Gastrocnemius medialis (tissue), 4 donors: ENCODE results near the gene TNNT3. TPM values are rescaled to one million over a fixed set of nuclear protein-coding genes. Genes with fewer than 3 reads are reported as not detected.
A peak's percentile ranks its signal among the peaks of the same experiment; 100 is the strongest.

Experiments used
- ATAC-seq, 2 donors: fragments of 150-250 bp; one replicate each; pipeline ENCODE4 v1.9.1; 2016
- DNase-seq, 2 donors: peaks; one replicate each; pipeline ENCODE4 v3.0.0-alpha.2; 2019
- H3K27ac ChIP-seq, 4 donors: fragments of 200-600 bp; sonication (generic); 1 replicate in 1 of 4; 2 replicates in 3 of 4; pipeline ENCODE4 v1.5.1; 2016 to 2018; ENCODE audit warnings: mild to moderate bottlenecking in 2 of 4, moderate library complexity in 1 of 4
- H3K27me3 ChIP-seq, 3 donors: fragments of 200-600 bp; sonication (generic) in 2 of 3; 1 replicate in 1 of 3; 2 replicates in 2 of 3; pipeline versions ENCODE4 v1.5.1 to v1.6.0; 2016 to 2019; ENCODE audit warnings: mild to moderate bottlenecking in 1 of 3, moderate library complexity in 1 of 3
- H3K36me3 ChIP-seq, 2 donors: fragments of 200-600 bp; sonication (generic) in 1 of 2; one replicate each; pipeline ENCODE4 v1.5.1; 2017 to 2018
- H3K4me1 ChIP-seq, 2 donors: fragments of 200-600 bp; sonication (generic) in 1 of 2; one replicate each; pipeline ENCODE4 v1.5.1; 2016 to 2017; ENCODE audit warnings: mild to moderate bottlenecking in 2 of 2
- H3K4me3 ChIP-seq, 4 donors: fragments of 200-600 bp; sonication (generic) in 3 of 4; 1 replicate in 1 of 4; 2 replicates in 3 of 4; pipeline ENCODE4 v1.5.1; 2016 to 2019; ENCODE audit warnings: mild to moderate bottlenecking in 2 of 4
- H3K9me3 ChIP-seq, 3 donors: fragments of 200-600 bp; sonication (generic) in 2 of 3; 1 replicate in 1 of 3; 2 replicates in 2 of 3; pipeline ENCODE4 v1.5.1; 2016 to 2019
- CTCF ChIP-seq, 5 experiments: fragments of 450-650 bp in 3 of 5; fragments of 200-600 bp in 2 of 5; sonication (generic) in 2 of 5; IDR thresholded peaks in 4 of 5; conservative IDR thresholded peaks in 1 of 5; 1 replicate in 4 of 5; 2 replicates in 1 of 5; pipeline ENCODE4 v1.5.1; 2016 to 2019; ENCODE audit warnings: antibody characterized with exemption in 5 of 5, mild to moderate bottlenecking in 3 of 5, moderate library complexity in 3 of 5
- POLR2A ChIP-seq, 2 donors: fragments of 450-650 bp; IDR thresholded peaks; one replicate each; pipeline ENCODE4 v1.6.1; 2017; ENCODE audit warnings: antibody characterized with exemption in 2 of 2, mild to moderate bottlenecking in 2 of 2, moderate library complexity in 2 of 2
- in situ Hi-C, 4 donors: fragments of 200-750 bp; cut with MboI; loops; one replicate each; pipeline versions ENCODE4 v1.15.0 to v1.8.0; 2017; ENCODE audit warnings: low sequenced_read_pairs in 4 of 4
- intact Hi-C: fragments of 100-400 bp; cut with DNase I; formaldehyde crosslinking; loops from one replicate; pipeline ENCODE4 v1.15.1; 2023; ENCODE audit warnings: low total_unique reads
- total RNA-seq, 4 donors: library from RNA; depleted of rRNA; stranded (reverse); fragments of >200 nt; gene quantifications; one replicate each; pipeline versions ENCODE4 v1.1.0 to v1.2.3, GENCODE V29; 2016

TNNT3 gene
- total RNA-seq, 4 donors from 2014 or later, result 1,260 to 3,441 (median 1,835) TPM

GRCh38 chr11:1889941-1890855 lies 29.3 kb upstream of the TNNT3 start:
- Histone ChIP-seq H3K27me3 (no peaks in the 10 kb centered on the region), H3K27ac (peak overlapping the region; percentile 74 to 87 (median 80)), H3K36me3 (no peaks in the 10 kb centered on the region), H3K4me1 (peaks cover 16 to 42% of the 10 kb centered on the region in 2 donors), H3K9me3 (no peaks in the 10 kb centered on the region), H3K4me3 (no peak overlapping the region)
- ATAC-seq (peak; percentile 1 to 10), DNase-seq (no peak)
- in situ Hi-C loops, result loop anchor here in 1 of 4 donors (25.0 kb wide), 1 partner anchor 272 kb away; the partner anchor contains the start of genes INS and TH
- no peak for TF ChIP-seq CTCF (IDR thresholded peaks at IDR 0.05 in 4 of 5, conservative IDR thresholded peaks at IDR 0.05 in 1 of 5)
- TF ChIP-seq POLR2A (IDR thresholded peaks at IDR 0.05), result no peak
- intact Hi-C loops, result no loop called here

- Histone ChIP-seq H3K27ac (peak overlapping the region; percentile 74 to 87 (median 80)), H3K9me3 (no peaks in the 10 kb centered on the region), H3K4me3 (peak overlapping the region in 1 of 4 donors; percentile 6), H3K36me3 (no peaks in the 10 kb centered on the region), H3K27me3 (no peaks in the 10 kb centered on the region), H3K4me1 (peaks cover 16 to 42% of the 10 kb centered on the region in 2 donors)
- intact Hi-C loops (no loop called here), in situ Hi-C loops (loop anchor here in 1 of 4 donors (25.0 kb wide), 1 partner anchor 271 kb away; the partner anchor contains the start of genes INS and TH)
- TF ChIP-seq POLR2A (IDR thresholded peaks at IDR 0.05), result no peak
- no peak for TF ChIP-seq CTCF (IDR thresholded peaks at IDR 0.05 in 4 of 5, conservative IDR thresholded peaks at IDR 0.05 in 1 of 5)
- DNase-seq (peak; percentile 57 to 85), ATAC-seq (peak; percentile 82 to 86)
Observed at GRCh38 chr11:1890856-1891830, 28.4 kb upstream of the TNNT3 start.

GRCh38 chr11:1891831-1892115 lies 27.7 kb upstream of the TNNT3 start, which contains the start of gene PRR33:
PRR33 (minus strand) TSS chr11:1891895; CDS start chr11:1890584, 1,311 bp downstream.
- ATAC-seq (no peak), DNase-seq (no peak)
- Histone ChIP-seq H3K4me1 (peaks cover 16 to 42% of the 10 kb centered on the region in 2 donors), H3K4me3 (peak within 1 kb of the TSS in 2 of 4 donors; percentile 6 to 11), H3K27ac (peak within 1 kb of the TSS; percentile 74 to 87 (median 80)), H3K9me3 (no peaks in the 10 kb centered on the region), H3K36me3 (no peaks in the 10 kb centered on the region), H3K27me3 (no peaks in the 10 kb centered on the region)
- TF ChIP-seq POLR2A (IDR thresholded peaks at IDR 0.05), result no peak
- TF ChIP-seq CTCF (IDR thresholded peaks at IDR 0.05 in 4 of 5, conservative IDR thresholded peaks at IDR 0.05 in 1 of 5), result no peak
- in situ Hi-C loops, result loop anchor here in 1 of 4 donors (25.0 kb wide), 1 partner anchor 271 kb away; the partner anchor contains the start of genes INS and TH
- intact Hi-C loops, result no loop called here

- in situ Hi-C loops (loop anchor here in 1 of 4 donors (25.0 kb wide), 1 partner anchor 270 kb away; the partner anchor contains the start of genes INS and TH), intact Hi-C loops (no loop called here)
- ATAC-seq (no peak), DNase-seq (no peak)
- Histone ChIP-seq H3K27me3 (no peaks in the 10 kb centered on the region), H3K27ac (peak overlapping the region; percentile 26 to 87 (median 80)), H3K4me3 (peak overlapping the region in 1 of 4 donors; percentile 11), H3K9me3 (no peaks in the 10 kb centered on the region), H3K36me3 (no peaks in the 10 kb centered on the region), H3K4me1 (peaks cover 16 to 42% of the 10 kb centered on the region in 2 donors)
- TF ChIP-seq CTCF (IDR thresholded peaks at IDR 0.05 in 4 of 5, conservative IDR thresholded peaks at IDR 0.05 in 1 of 5) (no peak), POLR2A (IDR thresholded peaks at IDR 0.05) (no peak)
Observed at GRCh38 chr11:1892116-1892515, 27.4 kb upstream of the TNNT3 start.
